Osteocyte (in vitro differentiated cells): ENCODE measurements around the gene DCTN4. TPM values are rescaled to one million over a fixed set of nuclear protein-coding genes. Genes with fewer than 3 reads are reported as not detected.
"Not testable (repeated sequence)": the region's sequence is repeated elsewhere in the genome, so short reads cannot be mapped to it uniquely, and the experiment has no call there.

Experiments used
- DNase-seq: peaks from one replicate; pipeline ENCODE4 v3.0.0; 2021; ENCODE audit warnings: mixed read lengths; ENCODE audit not compliant: unreplicated experiment; ENCODE audit errors: extremely low spot score
- H3K27ac Mint-ChIP-seq: one replicate; pipeline ENCODE4 v1.8.0; 2021; ENCODE audit warnings: mild to moderate bottlenecking, mixed read lengths; ENCODE audit not compliant: unreplicated experiment
- H3K27me3 Mint-ChIP-seq: one replicate; pipeline ENCODE4 v1.8.0; 2021; ENCODE audit warnings: mixed read lengths; ENCODE audit not compliant: unreplicated experiment
- H3K36me3 Mint-ChIP-seq: one replicate; pipeline ENCODE4 v1.8.0; 2021; ENCODE audit warnings: mixed read lengths; ENCODE audit not compliant: unreplicated experiment
- H3K4me1 Mint-ChIP-seq: one replicate; pipeline ENCODE4 v1.8.0; 2021; ENCODE audit warnings: mixed read lengths; ENCODE audit not compliant: unreplicated experiment
- H3K4me3 Mint-ChIP-seq: one replicate; pipeline ENCODE4 v1.8.0; 2021; ENCODE audit warnings: mild to moderate bottlenecking, moderate library complexity, mixed read lengths; ENCODE audit not compliant: unreplicated experiment
- H3K9me3 Mint-ChIP-seq: one replicate; pipeline ENCODE4 v1.8.0; 2021; ENCODE audit warnings: mixed read lengths; ENCODE audit not compliant: unreplicated experiment
- total RNA-seq: library from RNA; stranded (reverse); gene quantifications from 2 replicates; pipeline ENCODE4 v1.2.1, GENCODE V29; 2021
- TF ChIP-seq, protein P1 (sequence below): fragments of 200-600 bp; sonication (generic); IDR thresholded peaks from 2 replicates; pipeline ENCODE4 v1.5.0; 2021; ENCODE audit warnings: antibody characterized with exemption, mild to moderate bottlenecking, moderate library complexity

DCTN4 gene
- total RNA-seq, 1 donor from 2014 or later, result 62.0 TPM

DNA sequence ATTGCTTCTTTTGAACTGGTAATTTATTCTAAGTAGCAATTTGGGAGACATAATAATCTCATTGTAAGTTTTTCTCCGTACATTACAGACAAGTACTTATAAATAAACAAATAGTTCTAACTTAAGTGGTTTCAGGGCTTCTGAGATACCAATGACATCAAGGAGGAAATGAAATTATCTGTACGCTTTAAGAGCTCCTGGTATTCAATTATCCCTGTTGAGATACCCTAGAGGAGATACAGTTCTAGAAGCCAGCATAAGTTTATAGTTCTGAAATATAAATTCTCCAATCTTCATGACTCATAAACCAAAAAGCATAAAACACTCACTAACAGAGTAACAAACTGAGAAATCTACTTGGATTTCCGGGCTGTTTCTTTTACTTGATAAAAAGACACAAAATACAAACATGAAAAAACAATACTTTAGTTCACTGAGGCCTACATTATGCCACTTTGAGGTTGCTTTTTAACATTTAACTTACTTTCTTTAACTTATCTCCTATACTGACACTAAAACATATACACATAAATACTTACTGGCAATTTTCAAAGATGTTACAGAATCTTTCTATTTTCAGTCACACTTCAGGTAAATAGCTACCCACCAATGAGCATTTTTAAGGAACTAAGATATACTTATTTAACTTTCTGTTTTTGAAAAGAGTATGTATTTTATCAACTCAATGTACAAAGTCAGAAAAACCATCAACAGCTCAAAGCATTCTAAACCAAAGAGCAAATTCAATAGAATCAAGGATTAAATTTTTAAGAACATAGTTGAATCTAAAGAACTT, 7.5 kb downstream of the DCTN4 start:
- TF ChIP-seq, protein P1, sequence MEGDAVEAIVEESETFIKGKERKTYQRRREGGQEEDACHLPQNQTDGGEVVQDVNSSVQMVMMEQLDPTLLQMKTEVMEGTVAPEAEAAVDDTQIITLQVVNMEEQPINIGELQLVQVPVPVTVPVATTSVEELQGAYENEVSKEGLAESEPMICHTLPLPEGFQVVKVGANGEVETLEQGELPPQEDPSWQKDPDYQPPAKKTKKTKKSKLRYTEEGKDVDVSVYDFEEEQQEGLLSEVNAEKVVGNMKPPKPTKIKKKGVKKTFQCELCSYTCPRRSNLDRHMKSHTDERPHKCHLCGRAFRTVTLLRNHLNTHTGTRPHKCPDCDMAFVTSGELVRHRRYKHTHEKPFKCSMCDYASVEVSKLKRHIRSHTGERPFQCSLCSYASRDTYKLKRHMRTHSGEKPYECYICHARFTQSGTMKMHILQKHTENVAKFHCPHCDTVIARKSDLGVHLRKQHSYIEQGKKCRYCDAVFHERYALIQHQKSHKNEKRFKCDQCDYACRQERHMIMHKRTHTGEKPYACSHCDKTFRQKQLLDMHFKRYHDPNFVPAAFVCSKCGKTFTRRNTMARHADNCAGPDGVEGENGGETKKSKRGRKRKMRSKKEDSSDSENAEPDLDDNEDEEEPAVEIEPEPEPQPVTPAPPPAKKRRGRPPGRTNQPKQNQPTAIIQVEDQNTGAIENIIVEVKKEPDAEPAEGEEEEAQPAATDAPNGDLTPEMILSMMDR, result no peak
- Mint-ChIP-seq H3K9me3 (no peaks in the 10 kb centered on the region), H3K4me1 (peaks cover 8% of the 10 kb centered on the region), H3K27me3 (no peaks in the 10 kb centered on the region), H3K36me3 (peaks cover 47% of the 10 kb centered on the region), H3K4me3 (no peak overlapping the region), H3K27ac (no peak overlapping the region)
- DNase-seq, result no peak

DNA sequence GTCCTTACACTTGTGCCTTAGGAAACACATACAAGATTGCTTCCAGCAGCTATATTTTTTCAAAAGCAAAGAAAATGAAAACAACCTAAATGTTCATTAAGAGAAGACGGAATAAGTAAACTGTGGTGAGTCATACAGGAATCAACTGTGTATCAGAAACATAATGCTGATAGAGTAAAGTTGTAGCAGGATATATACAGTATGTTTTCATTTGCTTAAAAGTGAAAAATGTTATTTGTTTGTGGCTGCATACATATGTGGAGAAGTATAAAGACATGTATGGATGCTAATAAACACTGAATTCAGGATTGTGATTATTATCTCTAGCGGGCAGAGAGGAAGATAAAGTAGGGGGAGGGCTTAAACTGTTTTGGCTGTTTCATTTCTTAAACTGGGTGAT, 8.3 kb downstream of the DCTN4 start:
- no peak overlapping the region for H3K27ac Mint-ChIP-seq
- TF ChIP-seq, protein P1, result no peak
- H3K36me3 Mint-ChIP-seq, result peaks cover 42% of the 10 kb centered on the region
- no peak overlapping the region for H3K4me3 Mint-ChIP-seq
- H3K9me3 Mint-ChIP-seq, result peaks cover 1% of the 10 kb centered on the region
- no peak for DNase-seq
- no peaks in the 10 kb centered on the region for H3K27me3 Mint-ChIP-seq
- peaks cover 4% of the 10 kb centered on the region for H3K4me1 Mint-ChIP-seq

DNA sequence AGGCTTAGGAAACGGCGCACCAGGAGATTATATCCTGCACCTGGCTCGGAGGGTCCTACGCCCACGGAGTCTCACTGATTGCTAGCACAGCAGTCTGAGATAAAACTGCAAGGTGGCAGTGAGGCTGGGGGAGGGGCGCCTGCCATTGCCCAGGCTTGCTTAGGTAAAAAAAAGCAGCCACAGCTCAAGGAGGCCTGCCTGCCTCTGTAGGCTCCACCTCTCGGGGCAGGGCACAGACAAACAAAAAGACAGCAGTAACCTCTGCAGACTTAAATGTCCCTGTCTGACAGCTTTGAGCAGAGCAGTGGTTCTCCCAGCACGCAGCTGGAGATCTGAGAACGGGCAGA, 15.7 kb downstream of the DCTN4 start:
- H3K36me3 Mint-ChIP-seq, result peaks cover 20% of the 10 kb centered on the region
- H3K27me3 Mint-ChIP-seq, H3K4me3 Mint-ChIP-seq, H3K27ac Mint-ChIP-seq, DNase-seq, H3K9me3 Mint-ChIP-seq, H3K4me1 Mint-ChIP-seq: not testable (repeated sequence)

DNA sequence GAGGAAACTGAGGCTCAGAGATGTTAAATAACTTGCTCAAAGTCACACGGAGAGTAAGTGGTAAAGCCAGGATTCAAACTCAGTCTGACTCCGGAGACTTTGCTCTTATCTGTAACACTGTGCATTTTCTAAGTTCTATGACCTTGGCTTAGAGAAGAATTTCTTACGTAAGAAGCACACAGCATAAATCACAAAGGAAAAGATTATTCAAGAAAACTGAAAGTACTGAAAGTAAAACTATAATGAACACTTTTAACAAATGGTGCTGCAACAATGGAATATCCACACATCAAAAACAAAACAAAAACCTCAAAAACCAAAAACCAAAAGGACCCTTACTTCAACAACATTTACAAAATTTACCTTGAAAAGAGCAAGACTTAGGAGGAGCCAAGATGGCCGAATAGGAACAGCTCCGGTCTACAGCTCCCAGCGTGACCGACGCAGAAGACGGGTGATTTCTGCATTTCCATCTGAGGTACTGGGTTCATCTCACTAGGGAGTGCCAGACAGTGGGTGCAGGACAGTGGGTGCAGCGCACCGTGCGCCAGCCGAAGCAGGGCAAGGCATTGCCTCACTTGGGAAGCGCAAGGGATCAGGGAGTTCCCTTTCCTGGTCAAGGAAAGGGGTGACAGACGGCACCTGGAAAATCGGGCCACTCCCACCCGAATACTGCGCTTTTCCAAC, 16.2 kb downstream of the DCTN4 start:
- not testable (repeated sequence) for H3K4me3 Mint-ChIP-seq, H3K27ac Mint-ChIP-seq, H3K9me3 Mint-ChIP-seq, H3K27me3 Mint-ChIP-seq, DNase-seq, H3K4me1 Mint-ChIP-seq
- H3K36me3 Mint-ChIP-seq, result peaks cover 23% of the 10 kb centered on the region

DNA sequence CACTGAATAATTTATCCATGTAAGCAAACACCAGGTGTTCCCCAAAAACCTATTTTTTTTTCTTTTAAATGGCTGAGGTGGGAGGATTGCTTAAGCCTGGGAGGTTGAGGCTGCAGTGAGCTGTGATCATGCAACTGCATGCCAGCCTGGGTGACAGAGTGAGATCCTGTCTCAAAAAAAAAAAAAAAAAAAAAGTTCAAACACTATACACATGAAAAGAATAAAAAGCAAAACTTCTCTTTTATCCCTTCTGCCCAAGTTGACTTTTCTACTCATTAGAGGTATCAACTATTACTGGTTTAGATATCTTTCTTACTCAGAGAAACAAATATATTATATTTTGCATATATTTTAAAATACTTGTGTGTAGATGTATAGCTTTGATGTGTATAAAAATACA, 17.8 kb downstream of the DCTN4 start:
- Mint-ChIP-seq H3K4me3 (no peak overlapping the region), H3K9me3 (peaks cover 11% of the 10 kb centered on the region), H3K27me3 (no peaks in the 10 kb centered on the region), H3K4me1 (peaks cover 3% of the 10 kb centered on the region), H3K27ac (no peak overlapping the region), H3K36me3 (peaks cover 38% of the 10 kb centered on the region)
- TF ChIP-seq, protein P1, result no peak
- no peak for DNase-seq

DNA sequence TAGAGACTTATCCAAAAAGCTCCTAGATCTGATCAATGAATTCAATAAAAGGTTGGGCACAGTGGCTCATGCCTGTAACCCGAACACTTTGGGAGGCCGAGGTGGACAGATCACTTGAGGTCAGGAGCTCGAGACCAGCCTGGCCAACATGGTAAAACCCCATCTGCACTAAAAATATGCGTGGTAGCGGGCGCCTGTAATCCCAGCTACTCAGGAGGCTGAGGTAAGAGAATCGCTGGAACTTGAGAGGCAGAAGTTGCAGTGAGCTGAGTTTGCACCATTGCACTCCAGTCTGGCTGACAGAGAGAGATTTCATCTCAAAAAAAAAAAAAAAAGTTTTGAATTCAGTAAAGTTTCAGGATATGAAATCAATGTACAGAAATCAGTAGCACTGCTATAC, 20.0 kb downstream of the DCTN4 start:
- Mint-ChIP-seq H3K4me3 (no peak overlapping the region), H3K9me3 (peaks cover 9% of the 10 kb centered on the region), H3K27ac (no peak overlapping the region), H3K36me3 (peaks cover 47% of the 10 kb centered on the region), H3K4me1 (peaks cover 3% of the 10 kb centered on the region), H3K27me3 (no peaks in the 10 kb centered on the region)
- no peak for DNase-seq
- TF ChIP-seq, protein P1, result no peak
